Daoy (cell line): ENCODE results near the gene ALPP. TPM values are rescaled to one million over a fixed set of nuclear protein-coding genes. Genes with fewer than 3 reads are reported as not detected.
"Not testable (repeated sequence)": the region's sequence is repeated elsewhere in the genome, so short reads cannot be mapped to it uniquely, and the experiment has no call there.

ENCODE experiments used
- DNase-seq: peaks from one replicate; pipeline ENCODE4 v3.0.0-alpha.2; 2015; ENCODE audit warnings: low read depth
- total RNA-seq: library from RNA; depleted of rRNA; stranded (reverse); fragments of >200 nt; shearing (Covaris generic); gene quantifications from 2 replicates; pipeline ENCODE4 v1.2.3, GENCODE V29; 2014

The ALPP gene
- total RNA-seq, 1 experiment from 2014 or later, result not detected

- DNase-seq, result peak; percentile 24
Measured at GRCh38 chr2:232381204-232382031, 2.9 kb downstream of the ALPP start.

GRCh38 chr2:232382331-232383225 is 4.0 kb downstream of the ALPP start:
- DNase-seq, result no peak

- no peak for DNase-seq
Measured at GRCh38 chr2:232384466-232384865, 5.9 kb downstream of the ALPP start.

GRCh38 chr2:232385058-232385457 is 6.5 kb downstream of the ALPP start:
- not testable (repeated sequence) for DNase-seq

GRCh38 chr2:232385660-232386489 is 7.3 kb downstream of the ALPP start:
- DNase-seq, result peak; percentile 84

- DNase-seq, result no peak
Measured at GRCh38 chr2:232386490-232386739, 7.9 kb downstream of the ALPP start.

GRCh38 chr2:232386740-232387450 is 8.3 kb downstream of the ALPP start:
- peak; percentile 57 for DNase-seq

- no peak for DNase-seq
Measured at GRCh38 chr2:232387451-232388171, 9.1 kb downstream of the ALPP start.

GRCh38 chr2:232388324-232388891 is 9.9 kb downstream of the ALPP start:
- no peak for DNase-seq

GRCh38 chr2:232389327-232389726 is 10.8 kb downstream of the ALPP start:
- DNase-seq, result peak; percentile 90

GRCh38 chr2:232390661-232391060 is 12.1 kb downstream of the ALPP start:
- DNase-seq, result no peak

- no peak for DNase-seq
Measured at GRCh38 chr2:232393556-232393955, 15.0 kb downstream of the ALPP start.

- not testable (repeated sequence) for DNase-seq
Measured at GRCh38 chr2:232394431-232394830, 15.9 kb downstream of the ALPP start.

- no peak for DNase-seq
Measured at GRCh38 chr2:232395586-232395985, 17.0 kb downstream of the ALPP start.

GRCh38 chr2:232396683-232397082 is 18.1 kb downstream of the ALPP start:
- DNase-seq, result no peak

GRCh38 chr2:232398293-232399034 is 19.9 kb downstream of the ALPP start:
- DNase-seq, result no peak

- DNase-seq, result no peak
Measured at GRCh38 chr2:232400256-232401015, 21.9 kb downstream of the ALPP start.

GRCh38 chr2:232402518-232402917 is 24.0 kb downstream of the ALPP start:
- DNase-seq, result no peak

GRCh38 chr2:232405943-232406510 is 27.5 kb downstream of the ALPP start:
- DNase-seq, result no peak
